Brain microvascular endothelial cell (primary cell): ENCODE data around the gene ZNF780B.

Experiments
- DNase-seq: peaks from one replicate; pipeline ENCODE4 v3.0.0-alpha.2; 2020
- H3K27ac ChIP-seq: fragments of 250-450 bp; sonication (Bioruptor Pico); 2 replicates; pipeline ENCODE4 v1.5.1; 2020; ENCODE audit warnings: mild to moderate bottlenecking, moderate library complexity
- H3K27me3 ChIP-seq: fragments of 250-450 bp; sonication (Bioruptor Pico); replicated peaks from 2 replicates; pipeline ENCODE4 v1.5.1; 2020; ENCODE audit warnings: mild to moderate bottlenecking
- H3K36me3 ChIP-seq: fragments of 250-450 bp; sonication (Bioruptor Pico); replicated peaks from 2 replicates; pipeline ENCODE4 v1.5.1; 2020; ENCODE audit warnings: mild to moderate bottlenecking
- H3K4me3 ChIP-seq: 2 replicates; pipeline ENCODE4 v1.5.1; 2011; ENCODE audit warnings: low read depth, mild to moderate bottlenecking, control low read depth, low read length, moderate library complexity
- in situ Hi-C: cut with HindIII; loops from 2 replicates; pipeline ENCODE4 v1.10.0; 2017; ENCODE audit warnings: low sequenced_read_pairs, low pct_ligation_motif_present
- TF ChIP-seq, protein P1 (sequence below): IDR thresholded peaks from 2 replicates; pipeline ENCODE4 v1.5.1; 2011; ENCODE audit warnings: low read depth, mild to moderate bottlenecking, moderate library complexity, low read length, control low read depth, inconsistent platforms; ENCODE audit errors: missing control alignments

Gene ZNF780B

GRCh38 chr19:39986643-39987042 is 69.4 kb downstream of the ZNF780B start:
- DNase-seq = no peak
- TF ChIP-seq, protein P1, sequence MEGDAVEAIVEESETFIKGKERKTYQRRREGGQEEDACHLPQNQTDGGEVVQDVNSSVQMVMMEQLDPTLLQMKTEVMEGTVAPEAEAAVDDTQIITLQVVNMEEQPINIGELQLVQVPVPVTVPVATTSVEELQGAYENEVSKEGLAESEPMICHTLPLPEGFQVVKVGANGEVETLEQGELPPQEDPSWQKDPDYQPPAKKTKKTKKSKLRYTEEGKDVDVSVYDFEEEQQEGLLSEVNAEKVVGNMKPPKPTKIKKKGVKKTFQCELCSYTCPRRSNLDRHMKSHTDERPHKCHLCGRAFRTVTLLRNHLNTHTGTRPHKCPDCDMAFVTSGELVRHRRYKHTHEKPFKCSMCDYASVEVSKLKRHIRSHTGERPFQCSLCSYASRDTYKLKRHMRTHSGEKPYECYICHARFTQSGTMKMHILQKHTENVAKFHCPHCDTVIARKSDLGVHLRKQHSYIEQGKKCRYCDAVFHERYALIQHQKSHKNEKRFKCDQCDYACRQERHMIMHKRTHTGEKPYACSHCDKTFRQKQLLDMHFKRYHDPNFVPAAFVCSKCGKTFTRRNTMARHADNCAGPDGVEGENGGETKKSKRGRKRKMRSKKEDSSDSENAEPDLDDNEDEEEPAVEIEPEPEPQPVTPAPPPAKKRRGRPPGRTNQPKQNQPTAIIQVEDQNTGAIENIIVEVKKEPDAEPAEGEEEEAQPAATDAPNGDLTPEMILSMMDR = no peak
- H3K27ac ChIP-seq = no peak overlapping the region
- peaks cover 8% of the 10 kb centered on the region for H3K36me3 ChIP-seq
- no peaks in the 10 kb centered on the region for H3K27me3 ChIP-seq
- no peak overlapping the region for H3K4me3 ChIP-seq
- in situ Hi-C loops = no loop called here

DNA sequence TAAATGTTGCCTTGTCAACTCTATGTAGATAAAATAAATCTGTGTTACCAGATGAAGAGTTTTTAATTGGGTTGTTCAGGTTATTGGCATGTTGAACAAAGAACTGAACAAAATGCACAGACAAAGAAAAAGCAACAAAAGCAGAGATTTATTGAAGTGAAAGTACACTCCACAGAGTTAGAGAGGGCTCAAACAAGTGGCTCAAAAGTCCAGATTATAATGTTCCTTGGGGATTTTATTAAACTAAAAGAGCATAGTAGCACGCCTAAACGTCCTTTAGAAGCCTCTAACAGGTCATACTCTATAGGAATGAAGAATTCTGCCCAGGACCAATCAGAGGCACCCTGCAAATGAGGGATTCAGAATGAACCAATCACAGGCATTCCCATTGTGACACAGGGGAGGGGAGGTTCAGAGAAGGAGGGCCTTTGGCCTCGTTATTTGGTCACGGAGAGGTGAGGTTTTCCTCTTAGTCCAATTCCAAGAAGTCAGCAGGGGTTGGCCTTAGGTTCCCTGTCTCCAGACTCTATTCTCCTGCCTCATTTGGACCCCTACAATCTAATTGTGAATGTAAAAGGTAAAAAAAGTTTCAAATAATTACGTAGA is 72.2 kb downstream of the ZNF780B start:
- DNase-seq = no peak
- Histone ChIP-seq H3K36me3 (peaks cover 35% of the 10 kb centered on the region), H3K4me3 (no peak overlapping the region), H3K27me3 (no peaks in the 10 kb centered on the region), H3K27ac (no peak overlapping the region)
- TF ChIP-seq, protein P1 = no peak
- in situ Hi-C loops = no loop called here

DNA sequence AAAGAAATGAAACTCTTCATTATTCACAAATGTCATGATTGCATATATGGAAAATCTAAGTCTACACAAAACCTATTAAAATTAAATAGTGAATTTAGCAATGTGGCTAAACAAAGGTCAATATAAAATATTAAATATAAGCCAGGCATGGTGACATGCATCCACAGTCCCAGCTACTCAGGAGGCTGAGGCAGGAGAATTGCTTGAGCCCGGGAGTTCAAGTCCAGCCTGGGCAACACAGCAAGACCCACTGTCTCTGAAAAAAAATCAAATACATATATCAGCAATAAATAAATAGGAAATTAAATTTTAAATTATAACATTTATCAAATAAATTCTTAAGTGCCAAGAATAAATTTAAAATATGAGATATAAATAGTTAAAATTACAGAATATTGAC is 73.1 kb downstream of the ZNF780B start:
- in situ Hi-C loops = no loop called here
- Histone ChIP-seq H3K36me3 (peaks cover 44% of the 10 kb centered on the region), H3K4me3 (no peak overlapping the region), H3K27me3 (no peaks in the 10 kb centered on the region), H3K27ac (no peak overlapping the region)
- DNase-seq = no peak
- TF ChIP-seq, protein P1 = no peak
